Stimulated activated CD8-positive, alpha-beta memory T cell treated with anti-CD3 and anti-CD28 coated beads, Interleukin-15, amount 100 ng/mL, for 4 hours (primary cell): ENCODE results near the gene CEP72.
"Not testable (repeated sequence)": the region's sequence is repeated elsewhere in the genome, so short reads cannot be mapped to it uniquely, and the experiment has no call there.

Experiments
- DNase-seq, 2 donors: peaks; one replicate each; pipeline ENCODE4 v3.0.0-alpha.2; 2020; ENCODE audit warnings: low read depth in 2 of 2

The CEP72 gene

GRCh38 chr5:581266-581665, 30.9 kb upstream of the CEP72 start:
- no peak for DNase-seq

DNA sequence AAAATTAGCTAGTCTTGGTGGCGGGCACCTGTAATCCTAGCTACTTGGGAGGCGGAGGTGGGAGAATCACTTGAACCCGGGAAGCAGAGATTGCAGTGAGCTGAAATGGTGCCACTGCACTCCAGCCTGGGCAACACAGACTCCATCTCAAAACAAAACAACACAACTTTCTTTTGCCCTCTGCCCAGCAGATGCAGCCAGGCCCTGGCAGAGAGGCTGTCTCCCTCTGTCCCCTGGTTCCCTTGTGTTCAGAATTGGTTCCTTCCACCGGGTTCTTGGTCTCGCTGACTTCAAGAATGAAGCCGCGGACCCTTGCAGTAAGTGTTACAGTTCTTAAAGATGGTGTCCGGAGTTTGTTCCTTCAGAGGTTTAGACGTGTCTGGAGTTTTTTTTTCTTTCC, 30.2 kb upstream of the CEP72 start:
- DNase-seq = no peak

- DNase-seq = not testable (repeated sequence)
Observed at GRCh38 chr5:582445-582844, 29.7 kb upstream of the CEP72 start.

- no peak for DNase-seq
Observed at GRCh38 chr5:582936-583635, 29.1 kb upstream of the CEP72 start.

GRCh38 chr5:583645-584044, 28.5 kb upstream of the CEP72 start:
- DNase-seq = no peak

DNA sequence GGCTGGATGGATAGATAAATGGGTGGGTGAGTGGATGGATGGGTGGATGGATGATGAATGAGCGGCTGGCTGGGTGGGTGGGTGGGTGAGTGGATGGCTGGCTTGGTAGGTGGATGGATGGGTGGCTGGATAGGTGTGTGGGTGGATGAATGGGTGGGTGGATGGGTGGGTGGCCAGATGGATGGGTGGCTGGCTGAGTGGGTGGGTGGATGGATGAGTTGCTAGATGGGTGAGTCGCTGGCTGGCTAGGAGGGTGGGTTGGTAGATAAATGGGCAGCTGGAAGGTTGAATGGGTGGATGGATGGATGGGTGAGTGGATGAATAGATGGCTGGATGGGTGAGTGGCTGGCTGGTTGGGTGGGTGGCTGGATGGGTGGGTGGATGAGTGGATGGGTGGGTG, 27.9 kb upstream of the CEP72 start:
- no peak for DNase-seq

- DNase-seq = no peak
Observed at GRCh38 chr5:584846-585245, 27.3 kb upstream of the CEP72 start.

DNA sequence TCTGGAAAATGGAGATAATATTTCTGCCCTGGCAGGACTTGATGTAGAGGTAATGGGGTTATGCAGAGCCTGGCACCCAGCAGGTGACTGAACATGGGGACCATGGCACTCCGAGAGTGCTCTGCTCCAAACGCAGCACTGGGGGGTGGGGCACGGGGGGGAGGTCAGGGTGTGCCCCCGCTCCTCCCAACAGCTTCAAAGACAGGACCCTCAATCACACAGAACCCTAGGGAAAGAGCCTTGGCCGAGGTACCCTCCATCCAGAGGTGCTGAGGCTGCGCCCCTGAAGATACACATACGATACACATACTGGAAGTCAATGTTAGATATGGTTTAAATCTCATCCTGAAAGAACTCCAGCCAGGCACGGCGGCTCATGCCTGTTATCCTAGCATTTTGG, 26.6 kb upstream of the CEP72 start:
- DNase-seq = no peak

GRCh38 chr5:585962-586628, 26.0 kb upstream of the CEP72 start:
- no peak for DNase-seq

- DNase-seq = no peak
Observed at GRCh38 chr5:586751-587285, 25.3 kb upstream of the CEP72 start.

DNA sequence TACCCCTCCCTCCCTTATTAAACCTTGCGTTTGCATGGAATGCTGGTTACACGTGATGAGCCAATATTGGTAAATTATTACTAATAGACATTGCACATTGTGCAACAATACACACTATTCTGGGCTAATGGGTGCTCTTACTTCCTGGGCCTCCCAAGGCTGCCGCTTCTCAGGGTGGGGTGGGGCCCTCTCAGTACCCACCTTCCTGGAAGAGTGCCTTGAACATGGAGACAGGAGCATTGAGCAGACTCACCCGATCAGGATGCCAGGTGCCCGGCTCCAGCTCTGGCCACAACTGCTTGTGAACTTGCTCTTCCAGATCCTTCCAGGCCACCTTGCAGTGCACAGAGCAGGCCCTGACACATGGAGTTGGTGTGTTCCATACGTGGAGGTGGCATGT, 24.7 kb upstream of the CEP72 start:
- DNase-seq = no peak

- DNase-seq = no peak
Observed at GRCh38 chr5:588406-588995, 23.6 kb upstream of the CEP72 start.

GRCh38 chr5:589173-589572, 23.0 kb upstream of the CEP72 start:
- no peak for DNase-seq

GRCh38 chr5:589588-589987, 22.6 kb upstream of the CEP72 start:
- no peak for DNase-seq

- DNase-seq = no peak
Observed at GRCh38 chr5:590346-590745, 21.8 kb upstream of the CEP72 start.

DNA sequence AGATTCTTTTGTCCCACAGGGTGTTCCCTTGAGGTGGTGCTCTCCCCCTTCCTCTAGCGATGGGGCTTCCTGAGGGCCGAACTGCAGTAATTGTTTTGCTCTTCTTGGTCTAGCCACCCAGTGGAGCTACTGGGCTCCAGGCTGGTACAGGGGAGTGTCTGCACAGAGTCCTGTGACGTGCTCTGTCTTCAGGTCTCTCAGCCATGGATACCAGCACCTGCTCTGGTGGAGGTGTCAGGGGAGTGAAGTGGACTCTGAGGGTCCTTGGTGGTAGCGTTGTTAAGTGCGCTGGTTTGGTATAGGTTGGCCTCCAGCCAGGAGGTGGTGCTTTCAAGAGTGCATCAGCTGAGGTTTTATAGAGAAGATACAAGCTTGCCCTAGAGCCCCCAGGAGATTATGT, 20.4 kb upstream of the CEP72 start:
- DNase-seq = no peak

GRCh38 chr5:592158-592557, 20.0 kb upstream of the CEP72 start:
- DNase-seq = no peak

DNA sequence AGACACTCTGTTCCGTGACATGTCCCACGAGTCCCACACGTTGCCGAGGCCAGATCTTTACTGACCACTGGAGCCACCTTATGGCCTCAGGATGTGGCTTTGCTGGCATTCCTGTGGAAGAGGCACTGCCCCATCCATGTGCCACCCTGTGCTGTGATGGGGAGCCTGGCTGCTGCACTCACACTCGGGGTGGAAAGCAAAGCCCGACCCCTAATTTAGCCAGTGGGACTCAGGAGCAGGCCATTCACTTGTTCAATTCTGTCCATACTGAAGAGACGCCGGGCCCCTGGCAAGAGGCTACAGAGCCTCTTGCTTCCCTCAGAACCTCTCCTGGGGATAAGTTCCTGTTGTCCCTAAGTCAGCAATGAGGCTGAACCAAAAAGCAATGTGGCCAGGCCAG, 18.6 kb upstream of the CEP72 start:
- DNase-seq = no peak

DNA sequence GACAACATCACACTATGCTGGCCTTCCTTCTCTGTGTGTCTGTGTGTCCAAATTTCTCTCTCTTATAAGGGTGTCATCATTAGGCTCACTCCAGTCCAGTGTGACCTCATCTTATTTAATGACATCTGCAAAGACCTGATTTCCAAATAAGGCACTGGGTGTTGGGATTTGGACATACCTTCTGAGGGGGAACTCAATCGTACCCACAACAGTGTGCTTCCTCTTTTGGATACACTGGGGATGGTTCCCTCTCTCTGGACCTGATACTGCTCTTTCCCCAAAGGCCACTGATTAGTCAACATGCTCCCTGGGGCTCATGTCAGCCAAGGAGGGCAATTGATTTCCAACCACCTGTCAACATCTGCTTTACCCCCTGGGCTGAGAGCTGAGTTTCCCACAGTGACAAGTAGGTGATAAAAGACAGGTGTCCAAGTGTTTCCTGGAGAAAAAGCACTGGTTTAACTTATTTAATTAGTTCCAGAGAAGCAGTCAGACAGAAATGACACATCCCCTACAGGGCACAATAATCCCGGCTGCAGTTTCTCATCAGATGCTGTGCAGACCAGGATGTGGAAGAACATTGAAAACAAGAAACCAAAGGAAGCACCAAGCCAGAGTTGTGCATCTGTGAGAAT, 17.8 kb upstream of the CEP72 start:
- DNase-seq = no peak

GRCh38 chr5:595285-595875, 16.8 kb upstream of the CEP72 start:
- DNase-seq = no peak

- no peak for DNase-seq
Observed at GRCh38 chr5:597871-598563, 14.1 kb upstream of the CEP72 start.

GRCh38 chr5:598564-598890, 13.6 kb upstream of the CEP72 start:
- DNase-seq = no peak
